Tibial artery (tissue), 4 donors: Measurements from ENCODE around the gene CASKIN2.

Experiments used
- DNase-seq, 2 donors: peaks; one replicate each; pipeline ENCODE4 v3.0.0-alpha.2; 2019
- H3K27ac ChIP-seq, 2 donors: fragments of 200-600 bp; sonication (generic) in 1 of 2; 1 replicate in 1 of 2; 2 replicates in 1 of 2; pipeline ENCODE4 v1.5.1; 2018 to 2019; ENCODE audit warnings: mild to moderate bottlenecking in 1 of 2
- H3K27me3 ChIP-seq, 2 donors: fragments of 200-600 bp; sonication (generic) in 1 of 2; one replicate each; pipeline versions ENCODE4 v1.5.1 to v1.6.0; 2016 to 2019
- H3K36me3 ChIP-seq, 3 donors: fragments of 200-600 bp; sonication (generic) in 2 of 3; one replicate each; pipeline ENCODE4 v1.5.1; 2016 to 2019; ENCODE audit warnings: mild to moderate bottlenecking in 2 of 3
- H3K4me1 ChIP-seq, 4 donors: fragments of 200-600 bp; sonication (generic) in 2 of 4; 1 replicate in 3 of 4; 2 replicates in 1 of 4; pipeline ENCODE4 v1.5.1; 2016 to 2019
- H3K4me3 ChIP-seq, 2 donors: fragments of 200-600 bp; sonication (generic) in 1 of 2; 1 replicate in 1 of 2; 2 replicates in 1 of 2; pipeline ENCODE4 v1.5.1; 2018 to 2019; ENCODE audit warnings: mild to moderate bottlenecking in 2 of 2
- H3K9me3 ChIP-seq, 3 donors: fragments of 200-600 bp; sonication (generic) in 1 of 3; one replicate each; pipeline ENCODE4 v1.5.1; 2016 to 2019
- CTCF ChIP-seq, 2 experiments: fragments of 200-600 bp in 1 of 2; fragments of 450-650 bp in 1 of 2; IDR thresholded peaks; one replicate each; pipeline ENCODE4 v1.5.1; 2017 to 2019; ENCODE audit warnings: antibody characterized with exemption in 2 of 2, mild to moderate bottlenecking in 1 of 2, moderate library complexity in 1 of 2
- intact Hi-C: fragments of 100-400 bp; cut with DNase I; formaldehyde crosslinking; loops from one replicate; pipeline ENCODE4 v1.15.0; 2023; ENCODE audit warnings: low total_unique reads

The CASKIN2 gene

GRCh38 chr17:75488693-75489510 is 26.4 kb downstream of the CASKIN2 start:
- no peak overlapping the region for H3K4me3 ChIP-seq
- peaks cover 15 to 75% (median 32%) of the 10 kb centered on the region in 3 donors for H3K36me3 ChIP-seq
- H3K27ac ChIP-seq = no peak overlapping the region
- no peaks in the 10 kb centered on the region for H3K9me3 ChIP-seq
- intact Hi-C loops = no loop called here
- no peaks in the 10 kb centered on the region for H3K27me3 ChIP-seq
- DNase-seq = no peak
- H3K4me1 ChIP-seq = peaks cover 0 to 8% (median 4%) of the 10 kb centered on the region in 4 donors
- TF ChIP-seq CTCF (IDR thresholded peaks at IDR 0.05) = no peak

GRCh38 chr17:75487351-75488070 is 27.8 kb downstream of the CASKIN2 start:
- Histone ChIP-seq H3K4me1 (peaks cover 0 to 8% (median 4%) of the 10 kb centered on the region in 4 donors), H3K36me3 (peaks cover 1 to 61% (median 18%) of the 10 kb centered on the region in 3 donors)
- peak in 1 of 2 donors; percentile 56 for DNase-seq

GRCh38 chr17:75486951-75487350 is 28.4 kb downstream of the CASKIN2 start:
- peaks cover 0 to 8% (median 4%) of the 10 kb centered on the region in 4 donors for H3K4me1 ChIP-seq
- DNase-seq = no peak
- no peaks in the 10 kb centered on the region for H3K27me3 ChIP-seq
- no peak overlapping the region for H3K27ac ChIP-seq
- intact Hi-C loops = no loop called here
- no peaks in the 10 kb centered on the region for H3K9me3 ChIP-seq
- no peak overlapping the region for H3K4me3 ChIP-seq
- no peak for TF ChIP-seq CTCF (IDR thresholded peaks at IDR 0.05)
- H3K36me3 ChIP-seq = peaks cover 0 to 56% (median 13%) of the 10 kb centered on the region in 3 donors

More at GRCh38 chr17:75487351-75488070, 27.8 kb downstream of the CASKIN2 start:
- no peak overlapping the region for H3K4me3 ChIP-seq
- no peak overlapping the region for H3K27ac ChIP-seq
- no peak for TF ChIP-seq CTCF (IDR thresholded peaks at IDR 0.05)
- H3K27me3 ChIP-seq = no peaks in the 10 kb centered on the region
- intact Hi-C loops = no loop called here
- H3K9me3 ChIP-seq = no peaks in the 10 kb centered on the region

GRCh38 chr17:75486151-75486550 is 29.2 kb downstream of the CASKIN2 start:
- no peak overlapping the region for H3K4me3 ChIP-seq
- no peak for DNase-seq
- no peaks in the 10 kb centered on the region for H3K27me3 ChIP-seq
- no peak overlapping the region for H3K27ac ChIP-seq
- intact Hi-C loops = no loop called here
- peaks cover 0 to 14% (median 4%) of the 10 kb centered on the region in 4 donors for H3K4me1 ChIP-seq
- peaks cover 0 to 48% (median 5%) of the 10 kb centered on the region in 3 donors for H3K36me3 ChIP-seq
- TF ChIP-seq CTCF (IDR thresholded peaks at IDR 0.05) = no peak
- H3K9me3 ChIP-seq = no peaks in the 10 kb centered on the region

- DNase-seq = no peak
- Histone ChIP-seq H3K36me3 (peaks cover 0 to 43% (median under 1%) of the 10 kb centered on the region in 3 donors), H3K4me3 (no peak overlapping the region), H3K27me3 (no peaks in the 10 kb centered on the region), H3K9me3 (no peaks in the 10 kb centered on the region), H3K4me1 (peaks cover 0 to 19% (median 3%) of the 10 kb centered on the region in 4 donors), H3K27ac (no peak overlapping the region)
- intact Hi-C loops = no loop called here
- no peak for TF ChIP-seq CTCF (IDR thresholded peaks at IDR 0.05)
Measured at GRCh38 chr17:75485688-75486087, 29.6 kb downstream of the CASKIN2 start.
